HS-27A (cell line): ENCODE data around the gene SKAP2.
"Not testable (repeated sequence)": the region's sequence is repeated elsewhere in the genome, so short reads cannot be mapped to it uniquely, and the experiment has no call there.

Experiments
- DNase-seq: peaks from one replicate; pipeline ENCODE4 v3.0.0-alpha.2; 2012; ENCODE audit warnings: low read depth, missing footprints

The SKAP2 gene

DNA sequence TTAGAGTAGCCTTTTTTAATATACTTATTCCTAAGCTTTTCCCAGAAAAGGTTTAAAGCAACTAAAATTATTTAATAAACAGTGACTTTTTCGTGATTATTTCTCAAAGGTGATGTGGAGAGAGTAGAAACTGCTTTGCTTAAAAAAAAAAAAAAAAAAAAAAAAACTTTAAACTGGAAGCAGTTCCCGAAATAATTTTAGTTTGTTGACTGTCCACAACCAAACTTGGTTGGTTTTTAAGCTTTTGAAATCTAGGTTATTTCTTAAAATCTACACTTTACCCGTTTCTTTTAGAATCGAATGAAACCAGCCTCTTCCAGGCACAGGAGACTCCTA is 7.3 kb downstream of the SKAP2 start:
- DNase-seq = no peak

DNA sequence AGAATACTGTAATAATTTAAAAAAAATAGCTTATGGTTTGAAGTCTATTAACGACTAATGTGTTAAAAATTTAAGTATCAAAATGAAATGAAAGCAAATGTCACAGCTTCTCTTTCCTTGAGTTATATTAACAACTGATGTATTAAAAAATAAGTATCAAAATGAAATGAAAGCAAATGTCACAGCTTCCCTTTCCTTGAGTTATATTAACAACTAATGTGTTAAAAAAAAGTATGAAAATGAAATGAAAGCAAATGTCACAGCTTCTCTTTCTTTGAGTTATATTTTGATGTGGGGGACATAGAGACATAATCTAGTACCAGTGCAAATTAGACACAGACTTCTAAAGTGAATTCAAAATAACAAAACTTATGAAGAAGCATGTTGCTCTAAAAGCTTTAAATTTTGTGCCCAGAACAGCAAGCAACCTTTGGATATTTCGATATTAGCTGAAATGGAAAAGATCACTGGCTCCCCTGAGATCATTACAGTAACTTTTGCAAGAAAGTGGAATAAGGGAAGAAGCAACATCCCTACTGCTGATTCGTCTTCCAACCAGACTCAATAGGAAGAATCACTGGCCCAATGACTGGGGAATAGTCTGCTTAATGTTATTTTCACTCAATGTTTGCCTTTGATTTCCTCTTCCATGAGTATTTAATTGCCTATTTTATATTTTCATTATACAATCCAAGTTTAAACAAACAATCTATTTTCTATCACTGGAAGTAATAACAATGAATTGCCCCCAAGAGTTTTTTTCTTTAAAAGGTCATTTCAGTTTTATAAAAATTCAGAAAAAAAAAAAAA is 8.0 kb downstream of the SKAP2 start:
- DNase-seq = no peak

DNA sequence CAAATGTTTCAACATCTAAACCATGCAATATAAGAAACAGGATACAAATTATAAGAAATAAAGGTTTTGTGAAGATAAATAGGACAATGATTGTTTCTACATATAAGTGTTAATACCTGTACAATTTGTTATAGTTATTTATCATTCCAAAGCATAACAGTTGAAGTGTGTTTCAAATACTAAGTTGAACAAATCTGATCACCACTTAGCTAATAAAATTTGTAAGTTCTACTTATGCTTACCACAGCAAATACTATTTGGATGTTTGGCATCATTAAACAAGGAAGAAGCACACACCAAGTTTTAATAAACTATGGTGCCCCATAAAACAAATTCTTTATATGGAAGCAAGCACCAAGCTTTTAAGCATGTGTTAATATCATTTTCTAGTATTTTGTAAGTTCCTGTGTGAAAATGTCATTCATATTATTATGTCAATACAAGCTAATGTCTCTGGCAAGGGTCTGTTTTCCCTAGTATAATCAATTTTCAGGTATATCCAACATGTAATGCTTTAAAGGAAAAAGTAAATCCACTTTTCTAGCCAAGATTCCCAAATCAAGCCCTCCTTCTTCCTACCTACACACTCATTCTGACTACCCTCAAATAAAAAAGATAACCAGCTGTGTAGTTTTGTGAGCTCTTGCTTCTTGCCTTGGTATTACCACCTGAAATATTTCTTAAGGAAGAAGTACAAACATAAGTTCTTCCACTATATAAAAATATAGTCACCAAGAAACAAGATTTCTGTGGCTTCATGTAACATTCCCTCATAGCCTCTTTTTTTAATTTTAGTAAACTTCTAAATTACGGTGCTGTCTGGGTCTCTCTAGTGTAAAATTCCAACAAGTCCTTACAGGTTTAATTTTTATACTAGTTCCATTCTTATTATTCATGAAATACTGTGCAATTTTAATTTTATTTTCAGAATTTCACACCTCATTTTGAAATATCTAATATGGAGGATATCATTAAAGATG is 9.2 kb downstream of the SKAP2 start:
- DNase-seq = no peak

- DNase-seq = no peak
Observed at GRCh38 chr7:26853788-26854393, 10.5 kb downstream of the SKAP2 start.

DNA sequence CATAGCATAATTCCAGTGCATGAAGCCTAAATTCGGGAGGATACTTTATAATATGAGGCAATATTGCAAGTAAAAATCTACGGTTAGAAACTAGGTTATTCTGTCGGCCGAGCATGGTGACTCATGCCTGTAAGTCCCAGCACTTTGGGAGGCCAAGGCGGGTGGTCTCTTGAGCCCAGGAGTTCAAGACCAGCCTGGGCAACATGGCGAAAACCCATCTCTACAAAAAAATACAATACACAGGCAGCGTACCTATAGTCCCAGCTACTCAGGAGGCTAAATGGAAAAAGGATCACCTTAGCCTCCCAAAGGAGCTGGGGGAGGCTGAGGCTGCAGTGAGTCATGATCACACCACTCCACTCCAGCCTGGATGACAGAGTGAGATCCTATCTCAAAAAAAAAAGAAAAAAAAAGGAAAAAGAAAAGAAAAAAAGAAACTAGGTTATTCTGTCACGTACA is 14.2 kb downstream of the SKAP2 start:
- DNase-seq = no peak

- DNase-seq = no peak
Observed at GRCh38 chr7:26843705-26844104, 20.7 kb downstream of the SKAP2 start.

- no peak for DNase-seq
Observed at GRCh38 chr7:26842897-26843296, 21.5 kb downstream of the SKAP2 start.

DNA sequence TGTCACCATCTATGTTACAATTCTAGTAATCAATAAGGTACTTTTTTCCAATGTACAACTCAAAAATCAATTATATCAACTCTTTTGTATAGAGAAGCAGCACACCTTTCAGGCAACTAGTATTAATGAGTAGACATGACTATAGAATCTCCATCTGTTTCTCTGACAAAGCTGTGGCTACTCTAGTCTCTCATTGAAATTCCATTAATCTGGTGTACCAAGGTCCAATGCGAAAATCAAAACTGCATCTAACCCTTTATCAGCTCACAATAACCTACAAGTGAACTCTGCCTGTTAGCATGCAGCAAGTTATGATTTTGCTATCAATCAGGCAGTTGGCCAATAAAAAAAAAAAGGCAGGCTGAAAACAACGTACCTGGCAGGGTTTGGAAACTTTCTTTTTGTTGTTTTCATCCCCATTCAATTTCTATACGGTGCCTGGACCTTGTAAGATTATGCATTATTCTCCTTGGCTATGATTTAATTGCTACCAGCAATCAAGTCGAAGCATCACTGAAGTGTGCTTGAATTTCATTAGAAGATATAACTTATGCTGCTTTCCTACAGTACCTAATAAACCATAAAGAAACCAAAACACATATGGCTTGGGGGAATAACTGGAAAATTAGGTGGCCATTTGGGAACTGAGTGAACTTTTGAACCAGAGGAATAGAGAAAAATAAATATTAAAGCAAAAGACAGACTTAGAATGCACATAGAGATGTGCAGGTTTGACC is 23.2 kb downstream of the SKAP2 start:
- DNase-seq = no peak

GRCh38 chr7:26836793-26837192 is 27.6 kb downstream of the SKAP2 start:
- not testable (repeated sequence) for DNase-seq

- DNase-seq = no peak
Observed at GRCh38 chr7:26815426-26815825, 49.0 kb downstream of the SKAP2 start.

DNA sequence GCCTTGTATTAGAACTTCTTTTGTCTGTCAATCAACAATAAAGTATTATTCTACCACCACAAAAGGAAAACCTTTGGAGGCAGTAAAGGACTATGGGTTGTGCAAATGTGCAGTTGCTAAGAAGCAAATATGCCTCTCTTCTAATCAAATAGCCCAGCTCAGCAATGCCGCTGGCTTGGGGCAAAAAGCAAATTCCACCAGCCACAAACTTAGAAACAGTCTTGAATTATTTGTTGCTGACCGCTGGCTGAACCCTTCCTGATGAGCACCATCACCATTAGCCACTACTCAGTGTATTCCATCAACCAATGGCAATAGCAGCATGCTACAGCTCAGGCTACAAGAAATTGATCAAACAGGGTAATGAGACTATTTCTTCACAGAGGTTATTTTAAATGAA is 51.0 kb downstream of the SKAP2 start:
- DNase-seq = no peak

DNA sequence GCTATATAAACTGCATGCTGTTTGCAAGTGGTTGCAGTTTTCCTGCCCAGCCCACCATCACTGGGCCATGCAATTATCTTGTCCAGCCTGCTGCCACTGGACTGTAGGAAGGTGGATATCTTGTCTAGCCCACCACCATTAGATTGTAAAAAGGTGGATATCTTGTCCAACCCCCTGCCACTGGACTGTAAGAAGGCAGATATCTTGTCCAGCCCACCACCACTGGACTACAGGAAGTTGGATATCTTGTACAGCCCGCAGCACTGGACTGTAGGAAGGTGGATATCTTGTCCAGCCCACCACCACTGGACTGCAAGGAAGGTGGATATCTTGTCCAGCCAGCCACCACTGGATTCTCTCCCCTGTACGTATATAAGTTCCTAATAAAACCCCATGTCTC is 69.8 kb downstream of the SKAP2 start:
- no peak for DNase-seq

DNA sequence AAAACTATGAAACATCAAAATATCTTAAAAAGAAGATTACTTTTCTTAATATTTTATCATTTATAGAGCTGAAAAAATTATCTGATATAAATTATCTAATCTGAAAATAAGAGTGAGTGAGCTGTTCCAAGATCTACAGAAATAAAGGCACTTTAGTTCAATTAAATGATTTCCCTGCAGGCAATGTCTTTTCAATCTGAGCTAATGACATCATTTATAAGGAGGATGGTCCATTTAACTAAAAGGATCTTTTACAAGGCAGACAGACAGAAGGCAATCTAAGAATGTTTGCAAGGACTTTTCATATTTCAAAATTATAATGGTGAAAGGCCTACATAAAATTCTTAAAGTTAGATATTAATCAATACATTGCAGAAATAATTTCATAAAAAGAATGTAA is 71.8 kb downstream of the SKAP2 start:
- no peak for DNase-seq

DNA sequence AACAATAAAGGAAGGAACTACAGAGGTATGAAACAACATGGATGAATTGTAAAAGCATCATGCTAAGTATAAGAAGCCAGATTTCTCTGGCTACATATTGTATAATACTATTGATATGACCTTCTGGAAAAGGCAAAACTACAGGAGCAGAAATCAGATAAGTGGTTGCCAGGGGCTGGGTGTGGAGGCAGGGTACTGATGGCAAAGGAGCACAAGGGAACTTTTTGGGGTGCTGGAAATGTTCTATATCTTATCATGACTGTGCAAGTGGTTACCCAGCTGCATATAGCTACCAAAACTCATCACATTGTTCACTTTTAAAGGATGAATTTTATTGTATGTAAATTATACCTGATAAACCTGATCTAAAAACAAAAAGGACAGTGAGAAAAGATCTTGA is 72.4 kb downstream of the SKAP2 start:
- DNase-seq = no peak

DNA sequence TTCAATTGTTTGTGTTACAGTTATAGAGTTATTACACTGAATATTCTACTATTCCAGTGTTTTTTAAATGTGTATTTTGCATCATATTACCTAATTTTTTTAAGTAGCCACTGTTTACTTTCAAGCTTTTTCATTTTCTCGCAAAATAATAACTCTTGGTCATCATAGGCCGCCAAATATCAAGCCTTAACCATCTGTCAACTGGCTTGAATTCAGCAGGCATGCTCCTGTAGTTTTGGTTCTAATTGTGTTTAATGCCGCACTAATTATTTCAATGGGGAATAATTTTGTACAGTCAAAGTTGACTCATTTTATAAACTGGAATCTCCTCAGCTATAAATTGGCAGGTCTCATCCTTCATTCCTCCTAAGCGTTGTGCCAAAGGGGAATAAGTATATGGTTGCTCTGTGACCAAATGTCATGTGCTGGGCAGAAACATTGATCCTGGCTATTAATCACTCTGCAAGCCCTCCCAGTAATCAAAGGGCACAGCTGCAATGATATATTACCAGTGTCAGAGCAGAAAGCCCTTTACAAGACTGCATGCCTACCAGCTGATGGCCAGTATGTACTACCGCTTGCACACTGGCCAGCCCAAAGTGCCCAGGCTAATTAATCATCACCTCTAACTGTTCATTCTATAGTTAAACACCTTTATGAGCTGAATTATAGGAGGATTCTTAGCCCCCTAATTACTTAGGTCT is 74.8 kb downstream of the SKAP2 start:
- DNase-seq = no peak

- no peak for DNase-seq
Observed at GRCh38 chr7:26787701-26788100, 76.7 kb downstream of the SKAP2 start.

DNA sequence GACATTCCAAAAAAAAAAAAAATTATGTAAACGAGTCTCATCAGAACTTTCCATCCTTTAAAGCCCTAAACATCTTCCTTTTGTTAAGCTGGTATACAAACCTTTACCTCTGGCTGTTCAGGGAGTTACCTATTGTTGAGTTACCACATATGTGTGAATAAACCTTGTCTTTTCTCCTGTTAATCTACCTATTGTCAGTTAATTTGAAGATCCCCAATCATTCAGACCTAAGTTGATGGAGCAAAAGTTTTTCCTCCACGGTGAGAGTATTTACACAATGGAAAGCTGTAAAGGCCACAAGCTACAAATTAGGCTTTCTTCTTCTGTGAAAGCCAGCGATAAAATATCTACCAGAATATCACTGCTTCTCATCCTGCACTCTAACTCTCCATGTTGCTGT is 80.3 kb downstream of the SKAP2 start:
- DNase-seq = no peak

DNA sequence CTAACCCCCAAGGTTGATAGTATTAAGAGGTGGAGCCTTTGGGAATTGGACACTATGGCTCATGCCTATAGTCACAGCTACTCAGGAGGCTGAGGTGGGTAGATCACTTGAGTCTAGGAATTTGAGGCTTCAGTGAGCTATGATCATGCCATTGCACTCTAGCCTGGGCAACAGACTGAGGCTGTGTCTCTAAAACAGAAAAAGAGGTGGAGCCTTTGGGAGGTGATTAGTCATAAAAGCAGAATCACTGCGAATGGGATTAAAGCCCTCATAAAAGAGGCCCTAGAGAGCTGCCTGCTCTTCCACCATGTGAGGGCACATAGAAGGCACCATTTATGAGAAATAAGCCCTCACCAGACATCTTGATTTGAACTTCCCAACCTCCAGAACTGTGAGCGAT is 81.9 kb downstream of the SKAP2 start:
- DNase-seq = no peak

DNA sequence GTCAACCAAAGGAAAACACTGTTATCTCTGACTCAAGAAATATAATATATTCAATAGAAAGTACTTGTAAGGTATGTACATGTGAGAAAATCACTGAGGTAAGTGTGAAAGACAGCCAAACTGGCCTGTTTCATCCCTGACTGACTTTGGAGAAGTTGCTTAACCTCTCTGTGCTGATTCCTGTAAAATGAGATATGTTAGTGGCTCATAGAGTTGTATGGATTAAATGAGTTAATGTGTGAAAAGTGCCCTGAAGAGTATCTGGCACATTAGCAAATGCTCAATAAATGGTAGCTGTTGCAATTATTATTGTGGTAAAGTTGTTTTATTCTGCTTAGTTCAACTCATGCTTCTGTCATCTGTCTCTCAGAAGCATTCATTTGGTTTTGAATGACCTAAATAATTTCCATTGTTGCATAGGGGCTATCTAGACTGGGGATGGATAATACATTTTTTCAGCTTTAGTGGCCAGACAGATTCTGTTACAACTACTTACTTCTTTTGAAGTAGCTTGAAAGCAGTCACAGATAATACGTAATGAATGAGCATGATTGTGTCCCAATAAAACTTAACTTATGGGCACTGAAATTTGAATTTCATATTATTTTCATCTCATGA is 84.3 kb downstream of the SKAP2 start:
- no peak for DNase-seq

DNA sequence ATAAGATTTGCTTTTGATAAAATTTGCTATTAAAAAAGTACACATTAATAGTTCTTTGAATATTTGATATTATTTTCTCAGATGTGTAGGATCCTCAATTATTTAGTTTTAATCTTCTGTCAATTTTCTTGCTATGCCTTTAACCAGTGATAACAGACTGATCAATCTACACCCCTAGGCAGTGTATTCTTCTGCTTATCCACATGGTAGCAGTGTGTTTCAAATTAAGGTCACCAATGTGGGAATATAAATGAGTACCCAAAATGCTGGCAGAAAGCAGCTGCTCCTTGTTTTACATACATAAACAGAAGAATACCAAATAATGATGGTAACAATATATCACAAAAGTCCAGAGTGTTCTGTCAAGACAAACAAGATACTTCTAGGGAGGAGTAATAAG is 87.0 kb downstream of the SKAP2 start:
- no peak for DNase-seq

GRCh38 chr7:26760501-26760900 is 103.9 kb downstream of the SKAP2 start:
- DNase-seq = no peak
